ENCODE data around the gene DAB1.
A peak's percentile ranks its signal among the peaks of the same experiment; 100 is the strongest.

DAB1 gene

DNA sequence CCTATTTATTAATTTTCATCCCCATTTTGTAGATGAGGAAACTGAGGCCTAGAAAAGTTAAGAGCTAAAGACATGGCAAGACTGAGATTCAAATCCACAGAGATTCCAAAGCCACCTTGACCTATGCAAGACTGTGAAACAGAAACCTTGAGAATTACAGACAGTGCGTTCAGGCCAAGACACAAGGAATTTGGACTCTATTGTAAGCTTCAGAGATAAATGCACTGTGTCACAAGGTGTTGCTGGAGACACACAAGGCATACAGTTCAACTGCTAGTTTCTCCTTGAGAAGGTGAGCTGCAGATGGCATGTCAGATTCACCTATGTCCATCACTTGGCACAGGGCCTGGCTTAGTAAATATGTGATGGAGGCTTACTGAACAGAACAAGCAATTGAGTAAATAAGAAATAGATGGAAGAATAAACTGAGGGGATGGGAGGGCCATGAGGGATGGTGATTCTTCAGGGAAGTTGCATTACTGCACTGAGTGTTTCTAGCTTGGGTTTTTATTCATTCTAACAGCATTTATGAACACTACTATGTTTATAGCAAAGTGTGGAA, 215.0 kb downstream of the DAB1 start:
- Histone ChIP-seq H3K4me3 (replicated peaks; ENCODE audit: low read depth, low read length) (no peak overlapping the region), H3K36me3 (ENCODE audit: control insufficient read depth, insufficient read depth, low read length) (no peaks in the 10 kb centered on the region), H3K27me3 (replicated peaks; ENCODE audit: control insufficient read depth, insufficient read depth, low read length) (no peaks in the 10 kb centered on the region)
- TF ChIP-seq, protein P1, sequence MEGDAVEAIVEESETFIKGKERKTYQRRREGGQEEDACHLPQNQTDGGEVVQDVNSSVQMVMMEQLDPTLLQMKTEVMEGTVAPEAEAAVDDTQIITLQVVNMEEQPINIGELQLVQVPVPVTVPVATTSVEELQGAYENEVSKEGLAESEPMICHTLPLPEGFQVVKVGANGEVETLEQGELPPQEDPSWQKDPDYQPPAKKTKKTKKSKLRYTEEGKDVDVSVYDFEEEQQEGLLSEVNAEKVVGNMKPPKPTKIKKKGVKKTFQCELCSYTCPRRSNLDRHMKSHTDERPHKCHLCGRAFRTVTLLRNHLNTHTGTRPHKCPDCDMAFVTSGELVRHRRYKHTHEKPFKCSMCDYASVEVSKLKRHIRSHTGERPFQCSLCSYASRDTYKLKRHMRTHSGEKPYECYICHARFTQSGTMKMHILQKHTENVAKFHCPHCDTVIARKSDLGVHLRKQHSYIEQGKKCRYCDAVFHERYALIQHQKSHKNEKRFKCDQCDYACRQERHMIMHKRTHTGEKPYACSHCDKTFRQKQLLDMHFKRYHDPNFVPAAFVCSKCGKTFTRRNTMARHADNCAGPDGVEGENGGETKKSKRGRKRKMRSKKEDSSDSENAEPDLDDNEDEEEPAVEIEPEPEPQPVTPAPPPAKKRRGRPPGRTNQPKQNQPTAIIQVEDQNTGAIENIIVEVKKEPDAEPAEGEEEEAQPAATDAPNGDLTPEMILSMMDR (IDR thresholded peaks at IDR 0.05; ENCODE audit: insufficient read depth, low read length, poor library complexity, severe bottlenecking), result no peak
- DNase-seq (ENCODE audit: extremely low read depth, insufficient read length), result no peak

DNA sequence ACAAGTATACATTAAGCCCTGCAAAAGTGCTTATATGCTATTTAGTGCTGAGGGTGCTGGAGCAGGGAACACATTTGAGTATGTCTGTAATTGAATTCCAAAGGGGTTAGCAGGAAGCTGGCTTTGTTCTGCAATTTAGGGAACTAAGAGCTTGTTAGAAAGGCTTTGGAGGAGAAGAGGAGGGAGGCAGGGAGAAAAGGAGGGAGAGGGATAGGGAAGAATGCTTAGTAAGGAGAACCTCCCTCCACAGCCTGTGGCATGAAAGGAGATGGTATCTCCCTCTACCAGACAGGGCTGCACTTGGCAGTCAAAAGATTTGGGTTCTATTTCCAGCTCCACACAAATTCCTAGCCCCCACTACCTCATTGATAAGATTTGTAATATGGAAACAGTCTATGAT, 217.8 kb downstream of the DAB1 start:
- no peak overlapping the region for H3K4me3 ChIP-seq (replicated peaks; ENCODE audit: low read depth, low read length)
- no peak for DNase-seq (ENCODE audit: extremely low read depth, insufficient read length)
- TF ChIP-seq, protein P1 (IDR thresholded peaks at IDR 0.05; ENCODE audit: insufficient read depth, low read length, poor library complexity, severe bottlenecking), result no peak
- no peaks in the 10 kb centered on the region for H3K36me3 ChIP-seq (ENCODE audit: control insufficient read depth, insufficient read depth, low read length)
- H3K27me3 ChIP-seq (replicated peaks; ENCODE audit: control insufficient read depth, insufficient read depth, low read length), result no peaks in the 10 kb centered on the region

DNA sequence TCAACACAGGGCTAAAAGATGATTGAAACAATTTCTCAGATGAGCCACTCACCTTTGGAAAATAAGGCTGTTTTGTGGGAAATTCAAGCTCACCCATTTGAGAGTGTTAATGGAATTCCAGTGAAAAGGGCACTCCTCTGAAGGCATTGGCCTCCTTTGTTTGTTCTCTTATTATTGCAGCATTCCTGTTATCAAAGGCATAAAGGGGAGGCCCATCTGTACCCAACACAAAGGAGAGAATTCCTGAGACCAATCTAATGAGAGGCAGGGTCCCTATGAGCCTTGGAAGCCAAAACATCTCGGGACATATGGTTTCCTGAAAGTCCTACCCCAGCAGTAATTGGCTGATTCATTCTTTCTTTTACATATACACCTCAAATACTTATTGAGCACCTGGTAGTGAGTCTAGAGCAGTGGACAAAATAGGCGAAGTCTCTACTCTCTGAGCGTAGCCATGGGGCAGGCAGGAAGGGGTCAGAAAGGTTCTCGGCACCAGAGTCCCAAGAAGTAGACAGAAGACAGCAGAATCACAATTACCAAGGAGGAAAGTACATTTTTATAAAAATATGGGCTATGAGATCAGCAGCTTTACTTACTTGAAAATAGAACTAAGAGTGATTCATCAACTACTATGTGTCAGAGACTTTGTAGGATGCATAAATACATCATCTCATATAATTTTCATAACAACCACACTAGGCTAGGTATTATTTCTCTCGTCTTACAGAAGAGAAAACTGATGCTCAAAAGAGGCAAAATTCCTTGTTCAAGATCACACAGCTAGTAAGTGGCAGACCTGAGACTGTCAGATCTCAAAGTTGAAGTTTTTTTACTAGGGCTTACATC, 218.7 kb downstream of the DAB1 start:
- no peak for DNase-seq (ENCODE audit: extremely low read depth, insufficient read length)
- no peak overlapping the region for H3K4me3 ChIP-seq (replicated peaks; ENCODE audit: low read depth, low read length)
- TF ChIP-seq, protein P1 (IDR thresholded peaks at IDR 0.05; ENCODE audit: insufficient read depth, low read length, poor library complexity, severe bottlenecking), result no peak
- no peaks in the 10 kb centered on the region for H3K27me3 ChIP-seq (replicated peaks; ENCODE audit: control insufficient read depth, insufficient read depth, low read length)
- H3K36me3 ChIP-seq (ENCODE audit: control insufficient read depth, insufficient read depth, low read length), result no peaks in the 10 kb centered on the region

DNA sequence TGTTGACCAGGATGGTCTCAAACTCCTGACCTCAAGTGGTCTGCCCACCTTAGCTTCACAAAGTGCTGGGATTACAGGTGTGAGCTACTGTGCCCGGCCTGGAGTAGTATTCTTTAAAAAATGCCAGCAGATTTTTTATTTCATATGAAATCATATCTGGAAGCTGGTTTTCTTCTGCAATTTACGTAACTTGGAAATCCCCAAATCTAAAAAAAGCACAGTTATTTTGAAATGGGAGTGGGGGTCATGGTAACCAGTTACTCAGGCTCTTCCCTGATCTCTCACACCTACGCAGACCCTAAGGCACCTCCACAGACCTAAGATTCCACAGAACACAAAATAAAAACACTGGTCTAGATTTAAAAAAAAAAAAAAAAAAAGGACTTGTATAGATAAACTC, 219.8 kb downstream of the DAB1 start:
- H3K27me3 ChIP-seq (replicated peaks; ENCODE audit: control insufficient read depth, insufficient read depth, low read length), result no peaks in the 10 kb centered on the region
- H3K36me3 ChIP-seq (ENCODE audit: control insufficient read depth, insufficient read depth, low read length), result no peaks in the 10 kb centered on the region
- no peak overlapping the region for H3K4me3 ChIP-seq (replicated peaks; ENCODE audit: low read depth, low read length)
- TF ChIP-seq, protein P1 (IDR thresholded peaks at IDR 0.05; ENCODE audit: insufficient read depth, low read length, poor library complexity, severe bottlenecking), result no peak
- peak; percentile 34 for DNase-seq (ENCODE audit: extremely low read depth, insufficient read length)

DNA sequence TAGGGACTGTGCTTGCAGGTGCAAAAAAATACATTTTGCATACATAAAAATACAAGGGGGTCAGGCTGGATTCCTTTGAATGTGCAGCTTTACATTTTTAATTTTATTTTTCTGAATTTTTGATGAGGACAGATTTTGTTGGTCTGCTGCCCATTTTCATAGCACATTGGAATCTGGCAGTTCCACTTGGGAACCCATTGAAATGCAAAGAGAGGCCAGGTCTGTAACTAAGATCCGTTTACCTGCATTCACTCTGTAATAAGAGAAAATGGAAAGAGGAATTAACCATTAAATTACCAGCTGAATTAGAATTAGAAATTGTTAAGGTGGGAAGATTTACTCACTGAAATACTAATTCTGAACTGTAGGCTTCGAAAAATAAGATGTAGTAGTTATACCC, 221.6 kb downstream of the DAB1 start:
- H3K4me3 ChIP-seq (replicated peaks; ENCODE audit: low read depth, low read length), result no peak overlapping the region
- H3K36me3 ChIP-seq (ENCODE audit: control insufficient read depth, insufficient read depth, low read length), result no peaks in the 10 kb centered on the region
- H3K27me3 ChIP-seq (replicated peaks; ENCODE audit: control insufficient read depth, insufficient read depth, low read length), result no peaks in the 10 kb centered on the region
- no peak for DNase-seq (ENCODE audit: extremely low read depth, insufficient read length)
- TF ChIP-seq, protein P1 (IDR thresholded peaks at IDR 0.05; ENCODE audit: insufficient read depth, low read length, poor library complexity, severe bottlenecking), result no peak

All from GM06990 (cell line).